SK-N-MC (cell line): ENCODE results near the gene DAPK1.

ENCODE experiments used
- EZH2 ChIP-seq: fragments of 200-600 bp; sonication (generic); IDR thresholded peaks from one replicate; pipeline ENCODE4 v1.6.1; 2017; ENCODE audit warnings: antibody characterized with exemption
- FOXP2 ChIP-seq: optimal IDR thresholded peaks from 2 replicates; pipeline ENCODE3; 2011; ENCODE audit warnings: mild to moderate bottlenecking, moderate library complexity; ENCODE audit not compliant: insufficient read depth; ENCODE audit errors: extremely low read length, control extremely low read depth
- POLR2AphosphoS5 ChIP-seq: IDR thresholded peaks from 2 replicates; pipeline ENCODE4 v1.6.1; 2012; ENCODE audit warnings: mild to moderate bottlenecking, low read depth, low read length, borderline replicate concordance

DNA sequence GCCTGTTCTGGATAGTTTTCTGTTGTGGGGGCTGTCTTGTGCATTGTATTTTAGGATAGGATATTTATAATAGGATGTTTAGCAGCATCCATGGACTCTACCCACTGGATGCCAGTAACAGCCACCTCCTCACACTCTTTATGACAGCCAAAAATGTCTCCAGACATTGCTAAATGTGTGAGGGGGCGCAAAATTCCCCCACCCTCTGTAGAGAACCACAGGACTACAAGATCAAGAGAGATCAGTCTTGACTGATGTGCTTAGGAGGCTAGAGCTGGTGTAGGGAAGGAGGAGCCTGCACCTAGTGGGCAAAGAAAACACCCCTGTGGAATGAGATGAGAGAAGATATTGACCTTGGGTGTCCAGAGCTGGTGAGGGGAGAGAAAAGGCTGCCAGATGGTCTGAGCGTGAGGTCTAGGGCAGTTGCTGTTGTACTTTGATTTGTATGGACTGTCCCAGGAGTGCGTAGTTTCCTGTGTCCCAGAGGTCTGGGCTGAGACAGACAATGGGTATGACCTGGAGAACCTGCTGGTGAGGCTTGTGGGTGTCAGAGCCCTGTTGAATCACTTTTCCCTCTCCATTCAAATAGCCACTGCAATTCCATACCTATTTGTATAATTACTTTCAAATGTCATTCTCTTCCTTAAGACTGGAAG, 16.3 kb downstream of the DAPK1 start:
- TF ChIP-seq EZH2, result no peak
- no peak for TF ChIP-seq POLR2AphosphoS5
- no peak for TF ChIP-seq FOXP2
